OCI-LY3 (cell line): ENCODE measurements around the gene SLIT1.

Source experiments
- EZH2phosphoT487 ChIP-seq: fragments of 200-600 bp; shearing (Covaris generic); IDR thresholded peaks from 2 replicates; pipeline ENCODE4 v1.6.1; 2018; ENCODE audit warnings: antibody characterized with exemption, mixed run types, low read depth
- TF ChIP-seq, protein P1 (sequence below): fragments of 200-600, 300-600 bp; sonication (generic); IDR thresholded peaks from 2 replicates; pipeline ENCODE4 v1.5.1; 2014; ENCODE audit warnings: antibody characterized with exemption, low read length, low read depth

DNA sequence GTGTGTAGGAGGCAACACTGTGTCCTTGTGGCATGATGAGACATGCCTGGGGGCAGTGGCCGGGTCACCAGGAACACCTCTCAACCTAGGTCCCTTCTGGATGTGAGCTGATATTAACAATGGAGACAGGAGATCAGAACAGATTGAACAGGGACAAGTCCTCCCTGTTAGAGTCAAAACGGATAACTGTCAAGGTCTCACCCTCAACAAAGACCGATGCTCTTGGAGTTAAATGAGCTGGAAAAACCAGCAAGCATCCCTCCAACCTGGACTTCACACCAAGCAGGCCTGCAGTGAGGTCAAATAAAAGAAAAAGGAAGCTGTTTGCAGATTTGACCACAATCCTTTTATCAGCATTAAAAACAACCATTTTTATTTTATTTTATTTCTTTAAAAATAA is 49.0 kb downstream of the SLIT1 start:
- TF ChIP-seq, protein P1, sequence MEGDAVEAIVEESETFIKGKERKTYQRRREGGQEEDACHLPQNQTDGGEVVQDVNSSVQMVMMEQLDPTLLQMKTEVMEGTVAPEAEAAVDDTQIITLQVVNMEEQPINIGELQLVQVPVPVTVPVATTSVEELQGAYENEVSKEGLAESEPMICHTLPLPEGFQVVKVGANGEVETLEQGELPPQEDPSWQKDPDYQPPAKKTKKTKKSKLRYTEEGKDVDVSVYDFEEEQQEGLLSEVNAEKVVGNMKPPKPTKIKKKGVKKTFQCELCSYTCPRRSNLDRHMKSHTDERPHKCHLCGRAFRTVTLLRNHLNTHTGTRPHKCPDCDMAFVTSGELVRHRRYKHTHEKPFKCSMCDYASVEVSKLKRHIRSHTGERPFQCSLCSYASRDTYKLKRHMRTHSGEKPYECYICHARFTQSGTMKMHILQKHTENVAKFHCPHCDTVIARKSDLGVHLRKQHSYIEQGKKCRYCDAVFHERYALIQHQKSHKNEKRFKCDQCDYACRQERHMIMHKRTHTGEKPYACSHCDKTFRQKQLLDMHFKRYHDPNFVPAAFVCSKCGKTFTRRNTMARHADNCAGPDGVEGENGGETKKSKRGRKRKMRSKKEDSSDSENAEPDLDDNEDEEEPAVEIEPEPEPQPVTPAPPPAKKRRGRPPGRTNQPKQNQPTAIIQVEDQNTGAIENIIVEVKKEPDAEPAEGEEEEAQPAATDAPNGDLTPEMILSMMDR = no peak
- TF ChIP-seq EZH2phosphoT487 = no peak
